Keratinocyte (primary cell): ENCODE measurements around the gene ITPR2. TPM values are rescaled to one million over a fixed set of nuclear protein-coding genes. Genes with fewer than 3 reads are reported as not detected.

Experiments used
- DNase-seq: peaks from one replicate; pipeline ENCODE4 v3.0.0-alpha.2; 2011; ENCODE audit warnings: low read depth, missing footprints, low spot score
- FAIRE-seq: peaks from 2 replicates; lab custom pipeline; 2011; peaks lifted over from hg19 to GRCh38; lab: Jason Lieb, UNC
- H2AFZ ChIP-seq: 2 replicates; pipeline ENCODE4 v1.6.0; 2012; ENCODE audit warnings: low read length, control low read depth, inconsistent platforms; ENCODE audit not compliant: control insufficient read depth
- H3K27ac ChIP-seq: 2 replicates; pipeline ENCODE4 v1.5.1; 2011; ENCODE audit warnings: low read length; ENCODE audit not compliant: control insufficient read depth, insufficient read depth
- H3K27me3 ChIP-seq: 3 replicates; pipeline ENCODE4 v1.6.0; 2011; ENCODE audit warnings: low read length; ENCODE audit not compliant: control insufficient read depth, insufficient read depth; ENCODE audit errors: extremely low read depth
- H3K36me3 ChIP-seq, 2 experiments: 2 replicates in 1 of 2; 3 replicates in 1 of 2; pipeline ENCODE4 v1.5.1; 2011; ENCODE audit warnings: low read length in 2 of 2, mild to moderate bottlenecking in 1 of 2; ENCODE audit not compliant: control insufficient read depth in 2 of 2, insufficient read depth in 2 of 2; ENCODE audit errors: extremely low read depth in 1 of 2
- H3K4me1 ChIP-seq: 3 replicates; pipeline ENCODE4 v1.5.1; 2011; ENCODE audit warnings: low read length; ENCODE audit not compliant: control insufficient read depth, insufficient read depth; ENCODE audit errors: extremely low read depth
- H3K4me2 ChIP-seq: 3 replicates; pipeline ENCODE4 v1.6.0; 2011; ENCODE audit warnings: low read depth, low read length; ENCODE audit not compliant: control insufficient read depth, insufficient read depth; ENCODE audit errors: extremely low read depth
- H3K4me3 ChIP-seq, 3 experiments: fragments of 200-600 bp in 1 of 3; sonication (generic) in 1 of 3; 2 replicates in 2 of 3; 3 replicates in 1 of 3; pipeline ENCODE4 v1.5.1; 2011 to 2016; ENCODE audit warnings: low read length in 3 of 3, mild to moderate bottlenecking in 3 of 3, control low read depth in 2 of 3, inconsistent platforms in 1 of 3, low read depth in 1 of 3, mixed read lengths in 1 of 3, mixed run types in 1 of 3, moderate library complexity in 1 of 3; ENCODE audit not compliant: control insufficient read depth in 2 of 3, insufficient read depth in 2 of 3; ENCODE audit errors: extremely low read depth in 1 of 3
- H3K79me2 ChIP-seq: 2 replicates; pipeline ENCODE4 v1.6.0; 2012; ENCODE audit warnings: low read length; ENCODE audit not compliant: control insufficient read depth, insufficient read depth
- H3K9ac ChIP-seq: 3 replicates; pipeline ENCODE4 v1.6.0; 2011; ENCODE audit warnings: low read length; ENCODE audit not compliant: control insufficient read depth, insufficient read depth; ENCODE audit errors: extremely low read depth
- H3K9me1 ChIP-seq: 3 replicates; pipeline ENCODE4 v1.6.0; 2011; ENCODE audit warnings: low read length; ENCODE audit not compliant: control insufficient read depth, insufficient read depth; ENCODE audit errors: extremely low read depth
- H3K9me3 ChIP-seq: 2 replicates; pipeline ENCODE4 v1.5.1; 2012; ENCODE audit warnings: low read depth, low read length; ENCODE audit not compliant: control insufficient read depth
- H4K20me1 ChIP-seq: 3 replicates; pipeline ENCODE4 v1.6.0; 2011; ENCODE audit warnings: low read length; ENCODE audit not compliant: control insufficient read depth, insufficient read depth; ENCODE audit errors: extremely low read depth
- CTCF ChIP-seq, 3 experiments: IDR thresholded peaks in 1 of 3; conservative IDR thresholded peaks in 1 of 3; optimal IDR thresholded peaks in 1 of 3; 2 replicates in 2 of 3; 3 replicates in 1 of 3; pipeline versions ENCODE3 to v1.5.1; 2011; ENCODE audit warnings: low read length in 3 of 3, mild to moderate bottlenecking in 3 of 3, moderate library complexity in 2 of 3, control low read depth in 1 of 3, inconsistent platforms in 1 of 3; ENCODE audit not compliant: insufficient read depth in 2 of 3; ENCODE audit errors: extremely low read depth in 1 of 3
- EZH2 ChIP-seq: IDR thresholded peaks from one replicate; pipeline ENCODE4 v1.6.1; 2012; ENCODE audit warnings: inconsistent platforms, mild to moderate bottlenecking, low read length, moderate library complexity
- dilution Hi-C: fragments of 300-500 bp; cut with MboI; formaldehyde crosslinking; loops from one replicate; pipeline ENCODE4 v1.7.0; 2020; ENCODE audit warnings: low sequenced_read_pairs; ENCODE audit not compliant: extremely low pct_ligation_motif_present
- polyA plus RNA-seq, 5 experiments: library from polyadenylated mRNA; depleted of rRNA in 3 of 5; stranded (reverse) in 3 of 5; stranded (forward) in 1 of 5; unstranded in 1 of 5; fragments of >200 nt; gene quantifications; 1 replicate in 1 of 5; 2 replicates in 3 of 5; 3 replicates in 1 of 5; pipeline versions ENCODE4 v1.2.1 to v1.2.3, GENCODE V29; 2011 to 2012; ENCODE audit warnings: missing spikeins in 2 of 5, low read depth in 1 of 5, low replicate concordance in 1 of 5

ITPR2 gene
- polyA plus RNA-seq, 1 donor (not counting 4 experiments of a cell fraction or from before 2014, with no cell fraction given) = 7.6 TPM

GRCh38 chr12:26711569-26711968 lies 121.4 kb downstream of the ITPR2 start:
- no peaks in the 10 kb centered on the region for H3K4me1 ChIP-seq
- H3K9me3 ChIP-seq = no peaks in the 10 kb centered on the region
- no peak overlapping the region for H3K4me2 ChIP-seq
- H3K9me1 ChIP-seq = no peaks in the 10 kb centered on the region
- dilution Hi-C loops = no loop called here
- no peak overlapping the region for H3K4me3 ChIP-seq
- FAIRE-seq (no peak), DNase-seq (no peak)
- H3K9ac ChIP-seq = no peak overlapping the region
- H3K79me2 ChIP-seq = no peaks in the 10 kb centered on the region
- H3K27ac ChIP-seq = no peak overlapping the region
- no peaks in the 10 kb centered on the region for H4K20me1 ChIP-seq
- H3K36me3 ChIP-seq = peaks cover 0 to 5% of the 10 kb centered on the region in 2 experiments
- no peak for TF ChIP-seq EZH2
- no peak for TF ChIP-seq CTCF (optimal IDR thresholded peaks at IDR 0.05 in 1 of 3, IDR thresholded peaks at IDR 0.05 in 1 of 3, conservative IDR thresholded peaks at IDR 0.05 in 1 of 3; ENCODE audit: extremely low read depth in 1 of 3, insufficient read depth in 2 of 3, low read length in 3 of 3)
- H2AFZ ChIP-seq = no peak overlapping the region
- no peaks in the 10 kb centered on the region for H3K27me3 ChIP-seq

- no peak overlapping the region for H3K9ac ChIP-seq
- H3K79me2 ChIP-seq = no peaks in the 10 kb centered on the region
- H3K36me3 ChIP-seq = peaks cover 0 to 5% of the 10 kb centered on the region in 2 experiments
- H3K9me3 ChIP-seq = no peaks in the 10 kb centered on the region
- no peak overlapping the region for H3K4me3 ChIP-seq
- DNase-seq (no peak), FAIRE-seq (no peak)
- TF ChIP-seq CTCF (optimal IDR thresholded peaks at IDR 0.05 in 1 of 3, IDR thresholded peaks at IDR 0.05 in 1 of 3, conservative IDR thresholded peaks at IDR 0.05 in 1 of 3; ENCODE audit: extremely low read depth in 1 of 3, insufficient read depth in 2 of 3, low read length in 3 of 3) = no peak
- no peak for TF ChIP-seq EZH2
- H3K27me3 ChIP-seq = no peaks in the 10 kb centered on the region
- no peak overlapping the region for H3K27ac ChIP-seq
- no peaks in the 10 kb centered on the region for H4K20me1 ChIP-seq
- H3K9me1 ChIP-seq = no peaks in the 10 kb centered on the region
- H3K4me2 ChIP-seq = no peak overlapping the region
- dilution Hi-C loops = no loop called here
- no peak overlapping the region for H2AFZ ChIP-seq
- no peaks in the 10 kb centered on the region for H3K4me1 ChIP-seq
These were observed 121.9 kb downstream of the ITPR2 start for GRCh38 chr12:26711072-26711471.
